ENCODE measurements around the gene PLCL2. TPM values are rescaled to one million over a fixed set of nuclear protein-coding genes. Genes with fewer than 3 reads are reported as not detected.

The PLCL2 gene
- total and polyA plus RNA-seq, 10 of the 15 experiments (the other 5 are each of a cell fraction or from before 2014, with no cell fraction given), result 7.5 to 37.3 (median 21.7) TPM

GRCh38 chr3:16990163-16990562 is 105.4 kb downstream of the PLCL2 start:
- no peak for ATAC-seq
- Histone ChIP-seq H3K27ac (ENCODE audit: control insufficient read depth, insufficient read depth) (no peak overlapping the region), H3K4me2 (ENCODE audit: control insufficient read depth, insufficient read depth) (no peak overlapping the region), H3K4me1 (ENCODE audit: control insufficient read depth, insufficient read depth, low read length) (no peaks in the 10 kb centered on the region), H3K36me3 (ENCODE audit: control insufficient read depth in 2 of 2, insufficient read depth in 2 of 2, low read length in 1 of 2) (no peaks in the 10 kb centered on the region; a peak in 1 of 4 replicates), H3K79me2 (ENCODE audit: control insufficient read depth, insufficient read depth, low read length) (peaks cover 32% of the 10 kb centered on the region), H3K4me3 (no peak overlapping the region), H3K9me3 (replicated peaks; ENCODE audit: control insufficient read depth, insufficient read depth, low read length) (no peaks in the 10 kb centered on the region; the same call in 1 of the 3 replicates), H4K20me1 (ENCODE audit: control insufficient read depth, insufficient read depth) (peaks cover 5% of the 10 kb centered on the region; the same call in 1 of the 2 replicates), H2AFZ (ENCODE audit: control insufficient read depth, low read depth, low read length) (no peak overlapping the region), H3K9ac (ENCODE audit: control insufficient read depth, insufficient read depth, low read length) (no peak overlapping the region), H3K27me3 (replicated peaks in 1 of 2; ENCODE audit: control insufficient read depth in 2 of 2, insufficient read depth in 2 of 2, low read length in 1 of 2) (no peaks in the 10 kb centered on the region)
- WGBS (ENCODE audit: insufficient coverage, insufficient replicate concordance, low lambda C conversion rate, missing lambda C conversion rate), result 100% methylated on average over 1 of the region's 1 CpG
- ChIA-PET SMC1A (ENCODE audit: uncharacterized antibody, unreplicated experiment) (interaction anchor here (0.8 to 1.0 kb wide), 2 partner anchors 31 to 50 kb away, joined by 3 read pairs; no protein-coding TSS in a partner anchor), CTCF (interaction anchor here (0.8 to 1.0 kb wide), 3 partner anchors 100 to 106 kb away, joined by 3 read pairs; partner anchors contain the start of gene PLCL2), POLR2A (interaction anchor here (0.9 kb wide), 1 partner anchor 33 kb away, joined by 4 read pairs; no protein-coding TSS in a partner anchor), RAD21 (ENCODE audit: unreplicated experiment) (no interaction called here)
- no TSS peak for BruUV-seq (replicated peaks)
- no peak for DNase-seq (ENCODE audit: low read depth, low spot score)
- no peak for FAIRE-seq
- TF ChIP-seq PBX3 (IDR thresholded peaks at IDR 0.05; ENCODE audit: insufficient replicate concordance, low read depth, low read length), result no peak
- no peak for TF ChIP-seq ZNF217 (IDR thresholded peaks at IDR 0.05)
- TF ChIP-seq, protein P1, sequence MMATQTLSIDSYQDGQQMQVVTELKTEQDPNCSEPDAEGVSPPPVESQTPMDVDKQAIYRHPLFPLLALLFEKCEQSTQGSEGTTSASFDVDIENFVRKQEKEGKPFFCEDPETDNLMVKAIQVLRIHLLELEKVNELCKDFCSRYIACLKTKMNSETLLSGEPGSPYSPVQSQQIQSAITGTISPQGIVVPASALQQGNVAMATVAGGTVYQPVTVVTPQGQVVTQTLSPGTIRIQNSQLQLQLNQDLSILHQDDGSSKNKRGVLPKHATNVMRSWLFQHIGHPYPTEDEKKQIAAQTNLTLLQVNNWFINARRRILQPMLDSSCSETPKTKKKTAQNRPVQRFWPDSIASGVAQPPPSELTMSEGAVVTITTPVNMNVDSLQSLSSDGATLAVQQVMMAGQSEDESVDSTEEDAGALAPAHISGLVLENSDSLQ (IDR thresholded peaks at IDR 0.05), result no peak
- TF ChIP-seq TCF7 (IDR thresholded peaks at IDR 0.05; ENCODE audit: borderline replicate concordance), result no peak
- no peak for TF ChIP-seq NFYB (IDR thresholded peaks at IDR 0.05; ENCODE audit: insufficient read depth, low read depth, low read length)
- no peak for TF ChIP-seq TAF1 (IDR thresholded peaks at IDR 0.05; ENCODE audit: borderline replicate concordance, low read depth, low read length)
- TF ChIP-seq WRNIP1 (IDR thresholded peaks at IDR 0.05; ENCODE audit: borderline replicate concordance, low read depth, low read length), result no peak
- TF ChIP-seq PML (IDR thresholded peaks at IDR 0.05; ENCODE audit: low read length), result no peak
- TF ChIP-seq, protein P2, sequence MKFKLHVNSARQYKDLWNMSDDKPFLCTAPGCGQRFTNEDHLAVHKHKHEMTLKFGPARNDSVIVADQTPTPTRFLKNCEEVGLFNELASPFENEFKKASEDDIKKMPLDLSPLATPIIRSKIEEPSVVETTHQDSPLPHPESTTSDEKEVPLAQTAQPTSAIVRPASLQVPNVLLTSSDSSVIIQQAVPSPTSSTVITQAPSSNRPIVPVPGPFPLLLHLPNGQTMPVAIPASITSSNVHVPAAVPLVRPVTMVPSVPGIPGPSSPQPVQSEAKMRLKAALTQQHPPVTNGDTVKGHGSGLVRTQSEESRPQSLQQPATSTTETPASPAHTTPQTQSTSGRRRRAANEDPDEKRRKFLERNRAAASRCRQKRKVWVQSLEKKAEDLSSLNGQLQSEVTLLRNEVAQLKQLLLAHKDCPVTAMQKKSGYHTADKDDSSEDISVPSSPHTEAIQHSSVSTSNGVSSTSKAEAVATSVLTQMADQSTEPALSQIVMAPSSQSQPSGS (IDR thresholded peaks at IDR 0.05; ENCODE audit: low read length), result no peak
- no peak for TF ChIP-seq NBN (IDR thresholded peaks at IDR 0.05)
- in situ Hi-C loops (cut with MboI) (no loop called here), intact Hi-C loops (cut with micrococcal nuclease; ENCODE audit: unreplicated experiment) (no loop called here)

Data from GM12878 (cell line).